Hepatocyte (in vitro differentiated cells): ENCODE results near the gene ANK2. TPM values are rescaled to one million over a fixed set of nuclear protein-coding genes. Genes with fewer than 3 reads are reported as not detected.

Source experiments
- DNase-seq: peaks from one replicate; pipeline ENCODE4 v3.0.0-alpha.2; 2016; ENCODE audit warnings: low spot score
- H2AFZ ChIP-seq: fragments of 200-600 bp; sonication (generic); 2 replicates; pipeline ENCODE4 v1.6.0; 2016; ENCODE audit warnings: antibody characterized with exemption, mild to moderate bottlenecking
- H3K27ac ChIP-seq: fragments of 200-600 bp; sonication (generic); 2 replicates; pipeline ENCODE4 v1.5.1; 2016; ENCODE audit warnings: mild to moderate bottlenecking
- H3K27me3 ChIP-seq: fragments of 200-600 bp; sonication (generic); 2 replicates; pipeline ENCODE4 v1.6.1; 2016
- H3K36me3 ChIP-seq: fragments of 200-600 bp; sonication (generic); replicated peaks from 2 replicates; pipeline ENCODE4 v1.5.1; 2016; ENCODE audit warnings: low read depth; ENCODE audit not compliant: insufficient read depth
- H3K4me1 ChIP-seq: fragments of 200-600 bp; sonication (generic); 2 replicates; pipeline ENCODE4 v1.5.1; 2016; ENCODE audit warnings: mild to moderate bottlenecking, moderate library complexity; ENCODE audit not compliant: insufficient read depth
- H3K4me2 ChIP-seq: fragments of 200-600 bp; sonication (generic); 2 replicates; pipeline ENCODE4 v1.6.0; 2016
- H3K4me3 ChIP-seq: fragments of 200-600 bp; sonication (generic); 2 replicates; pipeline ENCODE4 v1.5.1; 2016; ENCODE audit warnings: mild to moderate bottlenecking
- H3K79me2 ChIP-seq: fragments of 200-600 bp; sonication (generic); 2 replicates; pipeline ENCODE4 v1.6.0; 2017; ENCODE audit warnings: mild to moderate bottlenecking
- H3K9me2 ChIP-seq: fragments of 200-600 bp; sonication (generic); replicated peaks from 2 replicates; pipeline ENCODE4 v1.6.0; 2017; ENCODE audit warnings: mild to moderate bottlenecking; ENCODE audit not compliant: insufficient read depth
- H3K9me3 ChIP-seq: fragments of 200-600 bp; sonication (generic); 2 replicates; pipeline ENCODE4 v1.5.1; 2016; ENCODE audit warnings: low read depth, mild to moderate bottlenecking
- H4K20me1 ChIP-seq: fragments of 200-600 bp; sonication (generic); 2 replicates; pipeline ENCODE4 v1.6.0; 2016; ENCODE audit warnings: mild to moderate bottlenecking; ENCODE audit not compliant: insufficient read depth, poor library complexity, severe bottlenecking
- CTCF ChIP-seq: fragments of 200-600 bp; sonication (generic); IDR thresholded peaks from 2 replicates; pipeline ENCODE4 v1.5.1; 2016; ENCODE audit warnings: antibody characterized with exemption, mild to moderate bottlenecking; ENCODE audit not compliant: poor library complexity
- EZH2 ChIP-seq: fragments of 200-600 bp; sonication (generic); IDR thresholded peaks from 2 replicates; pipeline ENCODE4 v1.6.1; 2016; ENCODE audit warnings: antibody characterized with exemption, mild to moderate bottlenecking, borderline replicate concordance
- EZH2phosphoT487 ChIP-seq: fragments of 200-600 bp; sonication (generic); IDR thresholded peaks from one replicate; pipeline ENCODE4 v1.6.1; 2018; ENCODE audit warnings: antibody characterized with exemption, mild to moderate bottlenecking, low read depth, moderate library complexity; ENCODE audit not compliant: unreplicated experiment, severe bottlenecking
- WGBS: methylation state at CpG from one replicate; pipeline ENCODE4 v1.1.6; 2016; ENCODE audit warnings: low lambda C conversion rate; ENCODE audit errors: missing lambda C conversion rate; 5-methylcytosine and 5-hydroxymethylcytosine counted together
- polyA plus RNA-seq: library from polyadenylated mRNA; unstranded; fragments of >200 nt; fragmentation: Nextera tagmentation; extraction: Ambion mirVana; gene quantifications from 2 replicates; pipeline ENCODE4 v1.2.1, GENCODE V29; 2016
- total RNA-seq: library from RNA; depleted of rRNA; stranded (reverse); fragments of >200 nt; gene quantifications from 2 replicates; pipeline ENCODE4 v1.2.3, GENCODE V29; 2014

The ANK2 gene
- total and polyA plus RNA-seq, 2 experiments from 2014 or later = 3.6 to 17.5 TPM

GRCh38 chr4:113255628-113256027, 206.2 kb downstream of the ANK2 start:
- TF ChIP-seq EZH2phosphoT487 (no peak), CTCF (no peak), EZH2 (no peak)
- Histone ChIP-seq H3K36me3 (no peaks in the 10 kb centered on the region), H2AFZ (no peak overlapping the region), H3K4me2 (no peak overlapping the region), H3K4me3 (no peak overlapping the region), H3K9me2 (no peaks in the 10 kb centered on the region), H3K79me2 (no peaks in the 10 kb centered on the region), H3K9me3 (no peaks in the 10 kb centered on the region), H3K27me3 (no peaks in the 10 kb centered on the region), H4K20me1 (no peaks in the 10 kb centered on the region), H3K4me1 (no peaks in the 10 kb centered on the region), H3K27ac (no peak overlapping the region)
- DNase-seq = no peak
- 93% methylated on average over 6 of the region's 6 CpGs for WGBS

- Histone ChIP-seq H3K4me1 (no peaks in the 10 kb centered on the region), H3K27me3 (no peaks in the 10 kb centered on the region), H3K9me3 (no peaks in the 10 kb centered on the region), H3K9me2 (no peaks in the 10 kb centered on the region), H3K4me3 (no peak overlapping the region), H3K27ac (no peak overlapping the region), H3K36me3 (no peaks in the 10 kb centered on the region), H3K4me2 (no peak overlapping the region), H2AFZ (no peak overlapping the region), H4K20me1 (no peaks in the 10 kb centered on the region), H3K79me2 (no peaks in the 10 kb centered on the region)
- no peak for DNase-seq
- WGBS = 71% methylated on average over 5 of the region's 5 CpGs
- TF ChIP-seq EZH2phosphoT487 (no peak), CTCF (no peak), EZH2 (no peak)
These were observed 207.5 kb downstream of the ANK2 start for GRCh38 chr4:113256946-113257345.

- Histone ChIP-seq H3K4me1 (no peaks in the 10 kb centered on the region), H3K79me2 (no peaks in the 10 kb centered on the region), H3K9me2 (no peaks in the 10 kb centered on the region), H3K27me3 (no peaks in the 10 kb centered on the region), H3K36me3 (no peaks in the 10 kb centered on the region), H2AFZ (no peak overlapping the region), H4K20me1 (no peaks in the 10 kb centered on the region), H3K27ac (no peak overlapping the region), H3K9me3 (no peaks in the 10 kb centered on the region), H3K4me3 (no peak overlapping the region), H3K4me2 (no peak overlapping the region)
- no peak for TF ChIP-seq CTCF
- TF ChIP-seq EZH2 = no peak
- 95% methylated on average over 4 of the region's 4 CpGs for WGBS
- no peak for DNase-seq
These were observed 211.2 kb downstream of the ANK2 start for GRCh38 chr4:113260688-113261087.

- no peak overlapping the region for H2AFZ ChIP-seq
- H3K4me2 ChIP-seq = no peak overlapping the region
- H3K9me3 ChIP-seq = no peaks in the 10 kb centered on the region
- no peaks in the 10 kb centered on the region for H4K20me1 ChIP-seq
- 61% methylated on average over 1 of the region's 1 CpG for WGBS
- H3K36me3 ChIP-seq = no peaks in the 10 kb centered on the region
- no peaks in the 10 kb centered on the region for H3K4me1 ChIP-seq
- DNase-seq = no peak
- no peaks in the 10 kb centered on the region for H3K79me2 ChIP-seq
- TF ChIP-seq EZH2 = no peak
- no peak for TF ChIP-seq EZH2phosphoT487
- no peak for TF ChIP-seq CTCF
- no peaks in the 10 kb centered on the region for H3K9me2 ChIP-seq
- no peaks in the 10 kb centered on the region for H3K27me3 ChIP-seq
- H3K27ac ChIP-seq = no peak overlapping the region
- H3K4me3 ChIP-seq = no peak overlapping the region
These were observed 213.8 kb downstream of the ANK2 start for GRCh38 chr4:113263274-113263673.
